ENCODE data around the gene C12orf76. TPM values are rescaled to one million over a fixed set of nuclear protein-coding genes. Genes with fewer than 3 reads are reported as not detected.

Gene C12orf76
- total RNA-seq, 1 donor from 2014 or later: 24.8 TPM

DNA sequence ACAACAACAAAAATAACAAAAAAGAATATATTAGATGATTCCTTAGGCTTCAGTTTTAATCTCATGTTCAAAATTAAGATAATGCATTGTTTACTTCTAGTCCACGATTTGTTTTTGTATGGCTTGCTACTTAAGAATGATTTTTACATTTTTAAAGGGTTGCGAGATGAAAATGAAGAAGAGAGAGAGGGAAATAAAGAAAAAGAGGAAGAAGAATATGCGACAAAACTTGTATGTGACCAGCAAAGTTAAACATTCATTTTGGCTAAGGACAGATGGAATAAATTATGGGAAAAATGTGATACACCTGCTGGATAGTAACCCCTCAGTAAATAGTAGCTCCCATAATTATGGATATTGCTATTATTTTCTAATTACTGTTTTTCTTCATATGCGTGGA lies 50.9 kb downstream of the C12orf76 start:
- DNase-seq (no peak), ATAC-seq (ENCODE audit: low read depth) (no peak)
- Mint-ChIP-seq H3K27me3 (no peaks in the 10 kb centered on the region), H3K9me3 (no peaks in the 10 kb centered on the region), H3K36me3 (ENCODE audit: low read depth) (peaks cover 22% of the 10 kb centered on the region), H3K27ac (peak overlapping the region; percentile 67), H3K4me1 (peaks cover 85% of the 10 kb centered on the region), H3K4me3 (peak overlapping the region; percentile 93)
- ChIA-PET CTCF (interaction anchor here (3.0 kb wide), 1 partner anchor 14 kb away, joined by 12 read pairs; no protein-coding TSS in a partner anchor), POLR2A (interaction anchor here (0.9 to 13.7 kb wide), 4 partner anchors 15 to 284 kb away, joined by 3 to 251 read pairs (median 8); no protein-coding TSS in a partner anchor)
- intact Hi-C loops (cut with micrococcal nuclease): loop anchor here (5.0 to 10.0 kb wide), 2 partner anchors 115 to 1407 kb away; partner anchors contain the start of genes GLTP and SH2B3
- TF ChIP-seq, protein P1, sequence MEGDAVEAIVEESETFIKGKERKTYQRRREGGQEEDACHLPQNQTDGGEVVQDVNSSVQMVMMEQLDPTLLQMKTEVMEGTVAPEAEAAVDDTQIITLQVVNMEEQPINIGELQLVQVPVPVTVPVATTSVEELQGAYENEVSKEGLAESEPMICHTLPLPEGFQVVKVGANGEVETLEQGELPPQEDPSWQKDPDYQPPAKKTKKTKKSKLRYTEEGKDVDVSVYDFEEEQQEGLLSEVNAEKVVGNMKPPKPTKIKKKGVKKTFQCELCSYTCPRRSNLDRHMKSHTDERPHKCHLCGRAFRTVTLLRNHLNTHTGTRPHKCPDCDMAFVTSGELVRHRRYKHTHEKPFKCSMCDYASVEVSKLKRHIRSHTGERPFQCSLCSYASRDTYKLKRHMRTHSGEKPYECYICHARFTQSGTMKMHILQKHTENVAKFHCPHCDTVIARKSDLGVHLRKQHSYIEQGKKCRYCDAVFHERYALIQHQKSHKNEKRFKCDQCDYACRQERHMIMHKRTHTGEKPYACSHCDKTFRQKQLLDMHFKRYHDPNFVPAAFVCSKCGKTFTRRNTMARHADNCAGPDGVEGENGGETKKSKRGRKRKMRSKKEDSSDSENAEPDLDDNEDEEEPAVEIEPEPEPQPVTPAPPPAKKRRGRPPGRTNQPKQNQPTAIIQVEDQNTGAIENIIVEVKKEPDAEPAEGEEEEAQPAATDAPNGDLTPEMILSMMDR (IDR thresholded peaks at IDR 0.05): no peak

DNA sequence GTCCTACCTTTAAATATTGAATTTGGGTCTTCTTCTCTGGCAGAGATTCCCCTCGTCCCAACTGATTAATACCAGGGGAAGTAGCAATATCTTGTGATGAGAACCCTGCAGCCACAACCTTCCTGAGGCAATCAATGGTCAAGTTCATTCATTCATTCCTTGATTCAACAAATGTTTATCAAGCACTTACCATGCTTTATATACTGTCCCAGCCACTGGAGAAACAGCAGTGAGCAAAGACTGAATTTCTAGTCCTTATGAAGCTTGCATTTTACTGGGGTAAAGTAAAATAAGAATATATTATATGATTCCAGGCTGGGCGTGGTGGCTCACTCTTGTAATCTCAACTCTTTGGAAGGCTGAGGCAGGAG lies 51.9 kb downstream of the C12orf76 start:
- ChIA-PET POLR2A (interaction anchor here (1.3 to 13.7 kb wide), 3 partner anchors 16 to 95 kb away, joined by 3 to 251 read pairs (median 11); no protein-coding TSS in a partner anchor), CTCF (interaction anchor here (0.6 kb wide), 1 partner anchor 143 kb away, joined by 3 read pairs; no protein-coding TSS in a partner anchor)
- H3K9me3 Mint-ChIP-seq: no peaks in the 10 kb centered on the region
- TF ChIP-seq, protein P1 (IDR thresholded peaks at IDR 0.05): no peak
- H3K4me3 Mint-ChIP-seq: peak overlapping the region; percentile 96
- peaks cover 83% of the 10 kb centered on the region for H3K4me1 Mint-ChIP-seq
- DNase-seq (no peak), ATAC-seq (ENCODE audit: low read depth) (no peak)
- intact Hi-C loops (cut with micrococcal nuclease): loop anchor here (1.0 to 10.0 kb wide), 4 partner anchors 23 to 1408 kb away; partner anchors contain the start of genes FAM222A, GLTP and SH2B3
- H3K36me3 Mint-ChIP-seq (ENCODE audit: low read depth): peaks cover 22% of the 10 kb centered on the region
- H3K27me3 Mint-ChIP-seq: no peaks in the 10 kb centered on the region
- H3K27ac Mint-ChIP-seq: peak overlapping the region; percentile 91

DNA sequence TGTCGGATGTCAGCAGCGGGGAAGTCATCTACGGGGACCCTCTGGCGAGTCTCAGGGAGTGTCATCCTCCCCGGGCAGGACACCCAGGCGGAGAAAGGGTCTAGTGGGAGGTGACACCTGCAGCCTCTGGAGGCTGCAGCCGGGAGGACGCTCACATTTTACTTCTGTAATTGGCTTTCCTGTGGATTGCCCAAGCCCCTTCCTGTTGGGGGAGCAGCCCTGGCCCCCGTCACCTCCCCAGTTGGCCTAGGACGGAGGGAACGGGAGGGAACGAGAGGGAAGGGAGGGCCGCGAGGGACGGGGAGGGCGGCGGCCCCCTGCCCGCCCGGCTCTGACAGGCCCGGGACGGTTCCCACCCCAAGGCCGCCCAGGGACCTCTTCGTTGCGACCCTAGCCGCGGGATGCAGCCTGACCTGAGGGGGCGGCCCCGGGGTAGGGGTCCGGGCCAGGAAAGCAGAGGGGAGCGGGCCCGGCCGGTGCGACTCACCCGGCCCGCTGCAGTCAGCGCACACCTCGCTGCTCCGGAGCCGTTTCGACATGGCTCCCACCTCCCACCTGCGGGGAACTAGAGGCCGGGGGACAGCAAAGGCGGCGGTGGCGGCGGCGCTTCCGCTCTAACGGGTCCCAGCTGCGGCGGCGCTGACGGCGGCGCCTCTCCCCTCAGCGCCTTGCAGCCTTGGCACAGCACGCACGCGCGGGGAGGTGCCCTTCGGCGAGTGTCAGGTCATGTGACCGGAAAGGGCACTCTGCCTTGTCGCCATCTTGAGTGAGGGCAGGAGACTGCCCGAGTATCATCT lies 52.4 kb downstream of the C12orf76 start, which contains the start of gene GIT2:
Gene GIT2, minus strand, starts transcription at position 683 of the 797 bp plus-strand sequence. Its CDS starts 144 bp downstream, at position 539.
- H3K9me3 Mint-ChIP-seq: no peaks in the 10 kb centered on the region
- peaks cover 25% of the 10 kb centered on the region for H3K36me3 Mint-ChIP-seq (ENCODE audit: low read depth)
- peak within 1 kb of the TSS; percentile 95 for H3K27ac Mint-ChIP-seq
- no peaks in the 10 kb centered on the region for H3K27me3 Mint-ChIP-seq
- intact Hi-C loops (cut with micrococcal nuclease): loop anchor here (1.0 to 10.0 kb wide), 4 partner anchors 23 to 1409 kb away; partner anchors contain the start of genes FAM222A, GLTP and SH2B3
- peaks cover 80% of the 10 kb centered on the region for H3K4me1 Mint-ChIP-seq
- ATAC-seq (ENCODE audit: low read depth) (peak; percentile 72), DNase-seq (peak; percentile 86)
- CTCF ChIA-PET: interaction anchor here (0.6 kb wide), 1 partner anchor 143 kb away, joined by 3 read pairs; no protein-coding TSS in a partner anchor
- POLR2A ChIA-PET: interaction anchor here (0.5 to 13.7 kb wide), 6 partner anchors 8 to 133 kb away, joined by 3 to 251 read pairs (median 8); no protein-coding TSS in a partner anchor
- TF ChIP-seq, protein P1 (IDR thresholded peaks at IDR 0.05): no peak
- peak within 1 kb of the TSS; percentile 96 for H3K4me3 Mint-ChIP-seq

DNA sequence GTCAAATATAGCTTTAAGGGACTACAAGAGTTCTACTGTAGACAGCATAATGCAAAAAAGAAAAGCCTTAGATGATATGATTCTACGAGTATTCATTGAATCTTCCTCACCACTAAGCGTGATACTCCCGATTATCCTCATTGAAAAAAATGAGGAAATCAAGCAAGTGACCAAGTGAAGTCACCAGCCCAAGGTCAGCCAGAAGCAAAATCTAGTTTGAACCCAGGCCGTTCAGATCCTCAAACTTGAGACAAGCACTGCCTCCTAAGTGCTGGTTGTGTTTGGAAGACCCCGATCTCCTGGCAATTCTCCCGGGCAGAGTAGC lies 53.0 kb downstream of the C12orf76 start:
- Mint-ChIP-seq H3K36me3 (ENCODE audit: low read depth) (peaks cover 31% of the 10 kb centered on the region), H3K27ac (peak overlapping the region; percentile 95), H3K9me3 (no peaks in the 10 kb centered on the region), H3K4me1 (peaks cover 78% of the 10 kb centered on the region), H3K4me3 (peak overlapping the region; percentile 96), H3K27me3 (no peaks in the 10 kb centered on the region)
- ATAC-seq (ENCODE audit: low read depth) (no peak), DNase-seq (no peak)
- intact Hi-C loops (cut with micrococcal nuclease): loop anchor here (5.0 to 10.0 kb wide), 2 partner anchors 113 to 1409 kb away; partner anchors contain the start of genes GLTP and SH2B3
- POLR2A ChIA-PET: interaction anchor here (0.8 to 13.7 kb wide), 7 partner anchors 8 to 94 kb away, joined by 3 to 251 read pairs (median 5); partner anchors contain the start of gene C12orf76
- CTCF ChIA-PET: interaction anchor here (1.5 kb wide), 1 partner anchor 19 kb away, joined by 5 read pairs; no protein-coding TSS in a partner anchor
- TF ChIP-seq, protein P1 (IDR thresholded peaks at IDR 0.05): no peak

All from activated B cell treated with CpG ODN at 0.5 μM for 24 hours (primary cell).